WTC11 (cell line): ENCODE measurements around the gene TMC6. TPM values are rescaled to one million over a fixed set of nuclear protein-coding genes. Genes with fewer than 3 reads are reported as not detected.

Experiments used
- ATAC-seq: fragments of 200-7000 bp; cut with Tn5 transposase; 2 replicates; pipeline ENCODE4 v1.10.0; 2021; ENCODE audit warnings: mild to moderate bottlenecking, moderate library complexity
- CTCF ChIA-PET: fragments of 300-600 bp; sonication (Branson Sonifier 250); formaldehyde crosslinking; loops from one replicate; lab custom pipeline; 2021; ENCODE audit warnings: antibody characterized with exemption; lab: Charles Lee
- POLR2A ChIA-PET: fragments of 350-600 bp; sonication (Branson Sonifier 250); formaldehyde crosslinking; loops from one replicate; lab custom pipeline; 2021; ENCODE audit warnings: antibody characterized with exemption; lab: Charles Lee
- DNase-seq: peaks from one replicate; pipeline ENCODE4 v3.0.0; 2021; ENCODE audit warnings: low spot score
- H3K27ac Mint-ChIP-seq: 2 replicates; pipeline ENCODE4 v1.8.0; 2021; ENCODE audit warnings: mixed read lengths
- H3K27me3 Mint-ChIP-seq: 2 replicates; pipeline ENCODE4 v1.8.0; 2021; ENCODE audit warnings: low read depth, mild to moderate bottlenecking, moderate library complexity, mixed read lengths
- H3K36me3 Mint-ChIP-seq: 2 replicates; pipeline ENCODE4 v1.8.0; 2021; ENCODE audit warnings: mixed read lengths
- H3K4me1 Mint-ChIP-seq: 2 replicates; pipeline ENCODE4 v1.8.0; 2022; ENCODE audit warnings: mixed read lengths
- H3K4me3 Mint-ChIP-seq: 2 replicates; pipeline ENCODE4 v1.8.0; 2021; ENCODE audit warnings: mild to moderate bottlenecking, moderate library complexity, mixed read lengths
- H3K9me3 Mint-ChIP-seq: 2 replicates; pipeline ENCODE4 v1.8.0; 2021; ENCODE audit warnings: mixed read lengths
- AR ChIP-seq: fragments of 250-450 bp; sonication (Bioruptor Pico); IDR thresholded peaks from 2 replicates; pipeline ENCODE4 v1.9.0; 2021; ENCODE audit warnings: mild to moderate bottlenecking
- CTCF ChIP-seq: fragments of 200-600 bp; IDR thresholded peaks from 2 replicates; pipeline ENCODE4 v1.8.0; 2022; ENCODE audit warnings: antibody characterized with exemption
- FOXK1 ChIP-seq: sonication (generic); formaldehyde crosslinking; IDR thresholded peaks from 2 replicates; pipeline ENCODE4 v1.8.0; 2022; ENCODE audit warnings: mild to moderate bottlenecking, moderate library complexity, missing genetic modification reagents
- FOXP4 ChIP-seq: sonication (generic); formaldehyde crosslinking; IDR thresholded peaks from 2 replicates; pipeline ENCODE4 v1.8.0; 2022; ENCODE audit warnings: mild to moderate bottlenecking, missing genetic modification reagents
- IRF1 ChIP-seq: sonication (generic); formaldehyde crosslinking; IDR thresholded peaks from 2 replicates; pipeline ENCODE4 v1.8.0; 2023; ENCODE audit warnings: missing genetic modification reagents
- KAT7 ChIP-seq: sonication (generic); formaldehyde crosslinking; IDR thresholded peaks from 2 replicates; pipeline ENCODE4 v1.8.1; 2023; ENCODE audit warnings: missing genetic modification reagents, mild to moderate bottlenecking, borderline replicate concordance
- PREB ChIP-seq: sonication (generic); formaldehyde crosslinking; IDR thresholded peaks from 2 replicates; pipeline ENCODE4 v1.8.1; 2022; ENCODE audit warnings: mild to moderate bottlenecking, missing genetic modification reagents, moderate library complexity, borderline replicate concordance
- ZNF219 ChIP-seq: sonication (generic); formaldehyde crosslinking; IDR thresholded peaks from 2 replicates; pipeline ENCODE4 v1.8.0; 2023; ENCODE audit warnings: missing genetic modification reagents, mild to moderate bottlenecking, borderline replicate concordance
- ZNF263 ChIP-seq: sonication (generic); formaldehyde crosslinking; IDR thresholded peaks from 2 replicates; pipeline ENCODE4 v1.8.1; 2022; ENCODE audit warnings: low read depth, mild to moderate bottlenecking, moderate library complexity, missing genetic modification reagents
- ZNF396 ChIP-seq: fragments of 250-450 bp; sonication (Bioruptor Pico); IDR thresholded peaks from 2 replicates; pipeline ENCODE4 v1.8.0; 2021; ENCODE audit warnings: mild to moderate bottlenecking, moderate library complexity, borderline replicate concordance
- ZSCAN18 ChIP-seq: fragments of 250-450 bp; sonication (Bioruptor Pico); IDR thresholded peaks from 2 replicates; pipeline ENCODE4 v2.1.2; 2022; ENCODE audit warnings: mild to moderate bottlenecking, moderate library complexity
- total RNA-seq: library from RNA; stranded (reverse); gene quantifications from 3 replicates; pipeline ENCODE4 v1.2.3, GENCODE V29; 2021

The TMC6 gene
- total RNA-seq, 1 experiment from 2014 or later = 120 TPM

- TF ChIP-seq AR (CRISPR knock-in tag) (no peak), CTCF (no peak)
Observed at GRCh38 chr17:78142119-78142861, 13.7 kb upstream of the TMC6 start (continued).

DNA sequence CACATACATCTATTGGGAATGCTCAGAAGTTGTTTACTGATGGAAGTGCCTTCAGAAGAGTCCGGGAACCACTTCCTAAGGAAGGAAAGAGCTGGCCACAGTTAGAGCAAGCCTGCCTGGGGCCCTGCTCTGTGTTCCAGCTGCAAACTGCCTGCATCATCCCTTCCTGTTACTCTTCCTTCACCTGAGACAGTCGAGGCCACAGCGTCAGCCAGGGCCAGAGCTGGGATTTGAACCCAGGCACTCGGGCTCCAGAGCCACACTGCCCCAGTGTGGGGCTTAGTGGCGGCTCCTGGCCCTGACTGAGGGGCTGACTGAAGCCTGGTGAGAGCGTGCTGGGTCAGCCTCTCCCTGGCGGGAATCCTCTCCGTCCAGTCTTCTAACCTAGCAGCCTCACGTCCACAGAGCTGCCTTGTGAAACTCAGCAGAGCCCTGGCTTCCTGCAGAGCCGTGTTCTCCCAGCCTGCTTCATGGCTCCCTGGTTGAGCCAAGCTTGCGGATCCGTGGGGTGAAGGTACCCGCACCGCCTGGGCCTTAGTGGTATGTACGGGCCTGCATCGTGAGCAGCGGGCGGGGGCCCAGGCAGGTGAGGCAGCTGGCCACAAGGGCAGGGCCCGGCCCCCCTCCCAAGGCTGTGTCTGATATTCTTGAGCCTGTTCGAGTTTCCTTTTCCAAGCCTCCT lies 13.0 kb upstream of the TMC6 start:
- ChIA-PET POLR2A (interaction anchor here (0.5 to 0.6 kb wide), 2 partner anchors 208 to 1770 kb away, joined by 3 read pairs; no protein-coding TSS in a partner anchor), CTCF (interaction anchor here (0.7 to 10.2 kb wide), 10 partner anchors 13 to 281 kb away, joined by 3 to 82 read pairs (median 4); partner anchors contain the start of genes TK1, TMC6 and TMC8)
- H3K9me3 Mint-ChIP-seq = no peaks in the 10 kb centered on the region
- no peak for ATAC-seq
- DNase-seq = no peak
- peaks cover 19% of the 10 kb centered on the region for H3K4me1 Mint-ChIP-seq
- no peak overlapping the region for H3K4me3 Mint-ChIP-seq
- H3K36me3 Mint-ChIP-seq = no peaks in the 10 kb centered on the region
- TF ChIP-seq KAT7 (CRISPR knock-in tag) (no peak), PREB (no peak), FOXK1 (CRISPR knock-in tag) (no peak), AR (CRISPR knock-in tag) (no peak), ZSCAN18 (CRISPR knock-in tag) (no peak), FOXP4 (CRISPR knock-in tag) (no peak), ZNF263 (CRISPR knock-in tag) (no peak), ZNF396 (CRISPR knock-in tag) (no peak), ZNF219 (CRISPR knock-in tag) (no peak), IRF1 (CRISPR knock-in tag) (no peak)
- TF ChIP-seq, all 79 proteins: peak for 0
- Mint-ChIP-seq H3K27me3 (0 out of 2 replicates have a peak, but pooled peaks cover 3% of the 10 kb centered on the region), H3K27ac (no peak overlapping the region)
